Measurements from ENCODE around the gene RBM19. TPM values are rescaled to one million over a fixed set of nuclear protein-coding genes. Genes with fewer than 3 reads are reported as not detected.
"Not testable (repeated sequence)": the region's sequence is repeated elsewhere in the genome, so short reads cannot be mapped to it uniquely, and the experiment has no call there.

The RBM19 gene
- total RNA-seq, 4 donors from 2014 or later, result 19.3 to 45.5 (median 31.5) TPM

DNA sequence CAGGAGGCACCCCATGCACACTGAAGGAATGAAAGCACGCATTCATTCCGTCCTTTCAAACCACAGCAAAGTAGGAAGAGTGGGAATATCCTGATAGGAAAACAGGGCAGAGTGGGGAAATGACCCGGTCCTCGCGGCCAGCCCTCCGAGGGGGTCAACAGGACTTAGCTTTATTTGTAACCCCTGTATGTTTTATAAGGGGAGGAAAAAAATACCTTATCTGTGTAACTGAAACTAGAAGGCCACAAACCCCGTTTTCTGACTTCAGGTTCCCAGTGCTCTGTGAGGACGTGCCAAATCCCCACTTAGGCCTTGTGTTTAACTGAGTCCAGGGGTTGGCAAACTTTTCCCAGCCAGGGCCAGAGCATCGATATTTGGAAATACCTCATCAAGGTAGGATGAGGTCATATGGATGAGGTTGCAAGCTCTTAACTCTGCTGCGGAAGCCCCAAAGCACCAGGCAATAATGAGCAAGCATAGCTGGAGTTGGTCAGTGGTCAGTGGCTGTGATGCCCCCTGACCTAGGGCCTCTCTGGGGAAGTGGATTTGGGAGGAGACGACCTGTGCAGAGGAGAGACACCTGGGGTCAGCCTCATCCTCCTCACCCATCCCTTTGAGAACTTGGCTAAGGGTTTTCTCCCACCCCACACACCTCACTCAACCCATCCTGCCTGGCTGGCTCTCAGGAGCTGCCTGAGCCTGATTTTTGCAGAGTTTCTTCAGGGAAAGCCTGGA lies 58.5 kb downstream of the RBM19 start:
- no peak for TF ChIP-seq POLR2A (IDR thresholded peaks at IDR 0.05)
- TF ChIP-seq, protein P1, sequence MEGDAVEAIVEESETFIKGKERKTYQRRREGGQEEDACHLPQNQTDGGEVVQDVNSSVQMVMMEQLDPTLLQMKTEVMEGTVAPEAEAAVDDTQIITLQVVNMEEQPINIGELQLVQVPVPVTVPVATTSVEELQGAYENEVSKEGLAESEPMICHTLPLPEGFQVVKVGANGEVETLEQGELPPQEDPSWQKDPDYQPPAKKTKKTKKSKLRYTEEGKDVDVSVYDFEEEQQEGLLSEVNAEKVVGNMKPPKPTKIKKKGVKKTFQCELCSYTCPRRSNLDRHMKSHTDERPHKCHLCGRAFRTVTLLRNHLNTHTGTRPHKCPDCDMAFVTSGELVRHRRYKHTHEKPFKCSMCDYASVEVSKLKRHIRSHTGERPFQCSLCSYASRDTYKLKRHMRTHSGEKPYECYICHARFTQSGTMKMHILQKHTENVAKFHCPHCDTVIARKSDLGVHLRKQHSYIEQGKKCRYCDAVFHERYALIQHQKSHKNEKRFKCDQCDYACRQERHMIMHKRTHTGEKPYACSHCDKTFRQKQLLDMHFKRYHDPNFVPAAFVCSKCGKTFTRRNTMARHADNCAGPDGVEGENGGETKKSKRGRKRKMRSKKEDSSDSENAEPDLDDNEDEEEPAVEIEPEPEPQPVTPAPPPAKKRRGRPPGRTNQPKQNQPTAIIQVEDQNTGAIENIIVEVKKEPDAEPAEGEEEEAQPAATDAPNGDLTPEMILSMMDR (IDR thresholded peaks at IDR 0.05), result no peak
- H3K27ac ChIP-seq, result no peak overlapping the region
- H3K4me1 ChIP-seq, result no peaks in the 10 kb centered on the region
- no peaks in the 10 kb centered on the region for H3K27me3 ChIP-seq
- no peak overlapping the region for H3K4me3 ChIP-seq
- DNase-seq, result no peak
- no peaks in the 10 kb centered on the region for H3K9me3 ChIP-seq
- no peaks in the 10 kb centered on the region for H3K36me3 ChIP-seq
- intact Hi-C loops (cut with DNase I; ENCODE audit: low total_unique reads), result no loop called here

DNA sequence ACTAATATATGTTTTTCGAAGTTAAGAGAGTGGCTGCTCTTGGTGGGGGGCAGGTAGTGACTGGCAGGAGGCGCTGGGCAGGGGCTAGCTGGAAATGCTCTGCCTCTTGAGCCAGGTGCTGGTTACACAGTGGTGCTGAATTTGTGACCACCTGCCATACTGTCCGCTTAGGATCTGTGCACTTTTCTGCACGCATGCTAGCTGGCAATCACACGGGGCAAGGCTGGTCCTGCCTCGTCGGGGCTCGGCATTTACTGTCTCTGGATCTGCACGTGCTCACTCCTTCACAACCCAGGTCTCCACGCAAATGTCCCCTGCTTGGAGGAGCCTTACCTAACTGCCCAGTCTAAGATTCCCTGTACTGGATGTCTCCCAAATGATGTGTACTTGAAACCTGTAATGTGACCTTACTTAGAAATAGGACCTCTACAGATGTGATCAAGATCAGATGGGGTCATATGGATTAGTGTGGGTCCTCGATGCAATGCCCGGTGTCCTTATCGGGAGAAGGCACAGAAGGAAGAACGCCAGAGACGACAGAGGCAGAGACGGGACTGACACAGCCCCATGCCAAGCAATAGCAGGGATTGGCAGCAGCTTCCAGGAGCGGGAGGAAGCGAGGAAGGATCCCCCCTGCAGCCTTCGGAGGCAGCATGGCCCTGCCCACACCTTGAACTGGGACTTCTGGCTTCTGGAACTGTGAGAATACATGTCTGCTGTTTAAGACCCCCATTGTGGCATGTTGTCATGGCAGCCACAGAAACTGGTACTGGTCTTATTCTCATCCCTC lies 59.5 kb downstream of the RBM19 start:
- DNase-seq, result no peak
- H3K36me3 ChIP-seq, result no peaks in the 10 kb centered on the region

DNA sequence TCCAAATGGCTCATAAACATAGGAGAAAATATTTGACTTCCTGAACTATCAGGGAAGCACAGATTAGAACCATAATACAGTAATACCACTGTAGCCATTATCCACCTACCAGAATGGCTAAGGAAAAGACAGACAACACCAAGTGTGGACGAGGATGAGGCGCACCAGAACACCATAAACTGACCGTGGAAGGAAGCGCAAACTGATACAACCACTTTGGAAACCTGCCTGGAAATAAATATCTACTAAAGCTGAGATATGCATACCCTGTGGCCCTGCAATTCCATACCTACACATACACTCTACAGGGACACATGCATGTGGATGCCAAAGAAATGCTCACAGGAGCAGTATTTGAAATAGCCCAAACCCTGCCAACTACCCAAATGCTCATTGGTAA lies 60.3 kb downstream of the RBM19 start:
- no peak for TF ChIP-seq POLR2A (IDR thresholded peaks at IDR 0.05)
- TF ChIP-seq, protein P1 (IDR thresholded peaks at IDR 0.05), result no peak
- Histone ChIP-seq H3K36me3 (no peaks in the 10 kb centered on the region), H3K4me3 (no peak overlapping the region), H3K9me3 (no peaks in the 10 kb centered on the region), H3K27ac (no peak overlapping the region), H3K27me3 (no peaks in the 10 kb centered on the region), H3K4me1 (no peaks in the 10 kb centered on the region)
- DNase-seq, result no peak
- intact Hi-C loops (cut with DNase I; ENCODE audit: low total_unique reads), result no loop called here

More for the DNA sequence above, 59.5 kb downstream of the RBM19 start:
- intact Hi-C loops (cut with DNase I; ENCODE audit: low total_unique reads), result no loop called here
- Histone ChIP-seq H3K9me3 (no peaks in the 10 kb centered on the region), H3K4me1 (no peaks in the 10 kb centered on the region), H3K27ac (no peak overlapping the region), H3K27me3 (no peaks in the 10 kb centered on the region), H3K4me3 (no peak overlapping the region)
- no peak for TF ChIP-seq POLR2A (IDR thresholded peaks at IDR 0.05)
- TF ChIP-seq, protein P1 (IDR thresholded peaks at IDR 0.05), result no peak

DNA sequence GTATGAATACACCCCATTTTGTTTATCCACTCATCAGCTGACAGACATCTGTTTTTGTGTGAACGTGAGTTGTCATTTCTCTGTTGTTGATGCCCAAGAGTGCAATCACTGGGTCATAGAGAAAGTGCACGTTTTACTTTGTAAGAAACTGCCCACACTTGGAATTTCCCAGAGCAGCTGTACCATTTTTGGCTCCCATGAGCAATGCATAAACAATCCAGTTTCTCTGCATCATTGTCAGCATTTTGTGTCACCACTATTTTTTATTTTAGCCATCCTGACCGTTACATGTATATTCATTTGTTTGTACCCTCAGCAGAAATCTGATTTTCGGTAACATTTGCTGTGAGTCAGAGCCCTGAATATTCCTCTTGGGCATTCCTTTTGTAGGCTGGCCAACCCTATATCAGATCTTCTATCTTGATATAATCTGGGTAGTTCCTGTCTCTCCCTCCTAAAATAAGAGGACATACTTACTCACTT lies 62.7 kb downstream of the RBM19 start:
- H3K27me3 ChIP-seq, result no peaks in the 10 kb centered on the region
- no peaks in the 10 kb centered on the region for H3K4me1 ChIP-seq
- DNase-seq, result no peak
- no peaks in the 10 kb centered on the region for H3K36me3 ChIP-seq
- H3K4me3 ChIP-seq, result no peak overlapping the region
- TF ChIP-seq POLR2A (IDR thresholded peaks at IDR 0.05), result no peak
- no peaks in the 10 kb centered on the region for H3K9me3 ChIP-seq
- intact Hi-C loops (cut with DNase I; ENCODE audit: low total_unique reads), result no loop called here
- H3K27ac ChIP-seq, result no peak overlapping the region

DNA sequence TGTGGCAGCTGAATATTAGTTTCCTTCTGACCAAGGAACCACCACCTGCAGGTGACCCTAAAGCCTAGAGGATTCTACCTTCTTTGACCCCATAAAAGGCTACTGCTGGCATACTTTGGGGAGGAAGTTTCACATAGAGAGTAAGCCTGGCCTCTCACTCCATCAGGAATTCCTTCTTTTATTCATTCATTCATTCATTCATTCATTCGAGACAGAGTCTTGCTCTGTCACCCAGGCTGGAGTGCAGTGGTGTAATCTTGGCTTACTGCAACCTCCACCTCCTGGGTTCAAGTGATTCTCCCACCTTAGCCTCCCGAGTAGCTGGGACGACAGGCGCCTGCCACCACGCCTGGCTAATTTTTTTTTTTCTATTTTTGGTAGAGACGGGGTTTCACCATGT lies 64.8 kb downstream of the RBM19 start:
- DNase-seq; H3K4me3 ChIP-seq; intact Hi-C loops (cut with DNase I; ENCODE audit: low total_unique reads): not testable (repeated sequence)

DNA sequence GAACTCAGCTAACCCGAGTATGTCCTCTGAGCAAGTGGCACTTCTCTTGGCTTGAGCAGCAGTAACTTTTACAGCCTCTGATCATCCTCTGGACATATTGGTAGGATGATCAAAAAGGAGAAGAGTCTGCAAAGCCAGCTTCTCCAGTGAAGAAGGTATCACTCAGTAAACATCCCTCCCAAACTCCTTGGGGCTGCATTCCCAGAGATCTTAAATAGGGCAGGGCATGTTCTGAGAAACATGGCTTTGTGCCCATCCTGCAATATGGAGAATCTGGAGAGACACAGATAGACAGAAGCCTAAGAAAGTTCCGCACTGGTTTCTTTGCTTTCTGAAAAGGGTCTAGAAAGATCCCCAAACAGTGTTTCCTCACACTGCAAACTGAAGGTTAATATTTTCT lies 65.4 kb downstream of the RBM19 start:
- intact Hi-C loops (cut with DNase I; ENCODE audit: low total_unique reads), result no loop called here
- TF ChIP-seq, protein P1 (IDR thresholded peaks at IDR 0.05), result no peak
- TF ChIP-seq POLR2A (IDR thresholded peaks at IDR 0.05), result no peak
- Histone ChIP-seq H3K4me1 (no peaks in the 10 kb centered on the region), H3K27me3 (no peaks in the 10 kb centered on the region), H3K36me3 (no peaks in the 10 kb centered on the region), H3K9me3 (no peaks in the 10 kb centered on the region), H3K27ac (no peak overlapping the region), H3K4me3 (no peak overlapping the region)
- no peak for DNase-seq

More for the DNA sequence above, 64.8 kb downstream of the RBM19 start:
- not testable (repeated sequence) for H3K9me3 ChIP-seq, H3K4me1 ChIP-seq, H3K27me3 ChIP-seq, H3K36me3 ChIP-seq, H3K27ac ChIP-seq

All from uterus (tissue), 4 donors.